ENCODE measurements around the gene CELSR1.

CELSR1 gene

DNA sequence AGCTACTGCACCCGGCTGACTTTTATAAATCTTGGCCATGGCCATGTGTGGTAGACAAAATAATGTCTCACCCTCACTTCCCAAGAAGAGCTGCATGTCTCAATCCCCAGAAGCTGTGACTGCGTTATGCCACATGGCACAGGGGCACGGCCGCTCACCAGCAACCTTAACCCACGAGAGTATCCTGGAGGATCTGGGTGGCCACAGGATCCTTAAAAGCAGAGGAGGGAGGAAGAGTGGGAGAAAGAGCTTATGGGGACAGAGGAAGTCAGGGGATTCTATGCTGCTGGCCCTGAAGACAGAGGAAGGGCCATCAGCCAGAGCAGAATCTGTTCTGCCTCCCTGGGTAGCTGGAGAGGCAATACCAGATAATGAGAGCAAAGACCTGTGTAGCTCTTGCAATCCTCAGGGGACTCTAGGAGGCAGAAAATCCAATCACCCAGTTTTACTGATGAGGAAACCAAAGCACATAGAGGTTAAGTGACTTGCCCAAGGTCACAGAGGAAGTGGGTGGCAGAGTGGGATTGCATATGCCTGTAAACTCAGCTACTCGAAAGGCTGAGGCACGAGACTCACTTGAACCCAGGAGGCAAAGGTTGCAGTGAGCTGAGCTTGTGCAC lies 55.3 kb downstream of the CELSR1 start:
- no peak for DNase-seq (ENCODE audit: low spot score)
- TF ChIP-seq, protein P1, sequence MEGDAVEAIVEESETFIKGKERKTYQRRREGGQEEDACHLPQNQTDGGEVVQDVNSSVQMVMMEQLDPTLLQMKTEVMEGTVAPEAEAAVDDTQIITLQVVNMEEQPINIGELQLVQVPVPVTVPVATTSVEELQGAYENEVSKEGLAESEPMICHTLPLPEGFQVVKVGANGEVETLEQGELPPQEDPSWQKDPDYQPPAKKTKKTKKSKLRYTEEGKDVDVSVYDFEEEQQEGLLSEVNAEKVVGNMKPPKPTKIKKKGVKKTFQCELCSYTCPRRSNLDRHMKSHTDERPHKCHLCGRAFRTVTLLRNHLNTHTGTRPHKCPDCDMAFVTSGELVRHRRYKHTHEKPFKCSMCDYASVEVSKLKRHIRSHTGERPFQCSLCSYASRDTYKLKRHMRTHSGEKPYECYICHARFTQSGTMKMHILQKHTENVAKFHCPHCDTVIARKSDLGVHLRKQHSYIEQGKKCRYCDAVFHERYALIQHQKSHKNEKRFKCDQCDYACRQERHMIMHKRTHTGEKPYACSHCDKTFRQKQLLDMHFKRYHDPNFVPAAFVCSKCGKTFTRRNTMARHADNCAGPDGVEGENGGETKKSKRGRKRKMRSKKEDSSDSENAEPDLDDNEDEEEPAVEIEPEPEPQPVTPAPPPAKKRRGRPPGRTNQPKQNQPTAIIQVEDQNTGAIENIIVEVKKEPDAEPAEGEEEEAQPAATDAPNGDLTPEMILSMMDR (IDR thresholded peaks at IDR 0.05; ENCODE audit: borderline replicate concordance, control extremely low read depth, extremely low read depth, insufficient read depth, missing control alignments) = no peak

DNA sequence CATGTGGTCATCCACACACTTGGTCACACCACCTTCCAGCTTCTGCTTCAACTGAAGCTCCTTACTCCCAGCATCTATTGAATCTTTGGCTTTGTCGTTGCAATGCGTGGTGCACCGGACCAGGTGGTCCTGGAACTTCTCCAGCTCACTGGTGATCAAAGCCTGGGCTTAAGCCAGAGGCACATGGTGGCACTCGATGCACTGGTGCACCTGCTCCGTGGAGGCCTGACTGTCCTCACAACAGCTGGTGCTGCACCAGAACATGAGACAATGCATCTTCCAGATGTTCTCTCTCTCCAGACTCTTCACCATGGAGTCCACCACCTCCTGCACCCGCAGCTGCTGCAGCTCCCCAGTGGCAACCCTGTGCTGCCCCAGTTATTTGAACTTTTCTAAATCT lies 56.0 kb downstream of the CELSR1 start:
- DNase-seq (ENCODE audit: low spot score) = no peak
- in situ Hi-C loops (cut with MboI; ENCODE audit: low sequenced_read_pairs, unreplicated experiment) = no loop called here
- TF ChIP-seq, protein P1 (IDR thresholded peaks at IDR 0.05; ENCODE audit: borderline replicate concordance, control extremely low read depth, extremely low read depth, insufficient read depth, missing control alignments) = no peak

More for the DNA sequence above, 55.3 kb downstream of the CELSR1 start:
- in situ Hi-C loops (cut with MboI; ENCODE audit: low sequenced_read_pairs, unreplicated experiment) = no loop called here

DNA sequence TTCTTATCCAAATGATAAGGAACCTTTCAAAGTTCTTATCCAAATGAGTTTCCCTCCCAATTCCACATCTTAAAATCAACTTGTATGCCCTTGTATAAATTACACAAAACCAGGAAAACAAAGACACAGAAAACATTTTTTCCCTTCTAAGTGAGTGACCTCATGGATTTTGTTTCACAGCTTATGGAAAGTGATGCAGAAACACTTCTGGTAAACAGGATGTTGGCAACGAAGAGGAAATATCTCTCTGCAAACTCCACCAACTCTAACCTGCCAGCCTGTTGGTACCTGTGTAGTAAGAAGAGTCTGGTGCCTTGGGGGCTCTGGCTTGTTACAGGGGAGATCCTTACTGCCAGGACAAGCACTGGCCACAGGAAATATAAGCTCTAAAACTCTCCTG lies 57.0 kb downstream of the CELSR1 start:
- in situ Hi-C loops (cut with MboI; ENCODE audit: low sequenced_read_pairs, unreplicated experiment) = no loop called here
- DNase-seq (ENCODE audit: low spot score) = no peak
- TF ChIP-seq, protein P1 (IDR thresholded peaks at IDR 0.05; ENCODE audit: borderline replicate concordance, control extremely low read depth, extremely low read depth, insufficient read depth, missing control alignments) = no peak

DNA sequence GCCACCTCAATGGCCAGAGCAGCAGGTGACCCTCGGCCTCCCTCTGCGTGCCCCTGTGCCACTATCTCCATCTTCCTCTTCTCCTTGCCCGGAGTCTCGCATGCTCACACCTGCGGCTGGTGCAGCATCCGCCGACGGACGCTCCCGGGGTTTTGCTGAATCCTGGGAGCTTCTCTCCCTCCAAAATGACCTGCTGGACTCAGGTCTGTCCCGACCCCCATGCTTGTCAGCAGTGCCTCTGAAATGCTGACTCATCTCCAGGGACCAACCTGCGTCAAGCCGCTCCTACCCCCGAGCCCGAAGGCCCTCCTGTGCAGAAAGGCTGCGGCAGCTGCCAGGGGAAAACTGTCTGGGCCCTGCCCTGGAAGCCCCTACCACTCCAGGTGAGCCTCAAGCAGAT lies 58.4 kb downstream of the CELSR1 start:
- no peak for DNase-seq (ENCODE audit: low spot score)
- TF ChIP-seq, protein P1 (IDR thresholded peaks at IDR 0.05; ENCODE audit: borderline replicate concordance, control extremely low read depth, extremely low read depth, insufficient read depth, missing control alignments) = no peak
- in situ Hi-C loops (cut with MboI; ENCODE audit: low sequenced_read_pairs, unreplicated experiment) = no loop called here

DNA sequence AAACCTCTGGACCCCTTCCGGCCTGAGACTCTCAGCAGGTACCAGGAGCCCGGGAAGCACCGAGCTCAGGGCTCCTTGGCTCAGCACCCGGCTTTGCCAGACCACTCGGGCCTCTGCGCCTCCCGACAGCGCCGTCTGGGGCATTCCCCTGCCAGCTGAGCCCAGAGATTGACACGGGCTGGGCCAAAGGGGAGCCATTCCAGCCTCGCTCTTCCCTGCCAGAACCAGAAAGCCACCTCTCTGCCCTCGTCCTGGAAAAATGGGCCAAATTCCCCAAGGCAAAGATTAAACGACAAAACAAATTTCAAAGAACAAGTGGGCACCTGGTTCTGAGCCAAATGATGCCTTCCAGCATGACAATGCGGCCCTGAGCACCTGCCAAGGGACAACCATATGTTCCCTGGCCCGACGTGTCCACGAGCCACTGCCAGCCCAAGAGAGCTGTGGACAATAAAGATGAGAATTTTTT lies 59.3 kb downstream of the CELSR1 start:
- TF ChIP-seq, protein P1 (IDR thresholded peaks at IDR 0.05; ENCODE audit: borderline replicate concordance, control extremely low read depth, extremely low read depth, insufficient read depth, missing control alignments) = no peak
- in situ Hi-C loops (cut with MboI; ENCODE audit: low sequenced_read_pairs, unreplicated experiment) = no loop called here
- no peak for DNase-seq (ENCODE audit: low spot score)

DNA sequence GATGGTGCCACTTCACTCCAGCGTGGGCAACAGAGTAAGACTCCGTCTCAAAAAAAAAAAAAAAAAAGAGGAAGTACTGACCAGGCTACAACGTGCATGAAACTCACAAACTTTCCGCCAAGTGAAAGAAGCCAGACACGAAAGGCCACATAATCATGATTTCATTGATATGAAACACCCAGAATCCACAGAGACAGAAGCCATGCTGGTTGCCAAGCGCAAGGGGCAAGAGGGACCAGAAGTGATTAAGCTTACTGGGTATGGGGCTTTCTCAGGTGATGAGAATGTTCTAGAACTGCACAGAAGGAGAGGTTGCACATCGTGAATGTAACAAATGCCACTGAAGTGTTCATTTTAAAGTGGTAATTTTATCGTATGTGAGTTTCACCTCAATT lies 60.9 kb downstream of the CELSR1 start:
- TF ChIP-seq, protein P1 (IDR thresholded peaks at IDR 0.05; ENCODE audit: borderline replicate concordance, control extremely low read depth, extremely low read depth, insufficient read depth, missing control alignments) = no peak
- in situ Hi-C loops (cut with MboI; ENCODE audit: low sequenced_read_pairs, unreplicated experiment) = no loop called here
- peak; percentile 70 for DNase-seq (ENCODE audit: low spot score)
